HCT116 (cell line): ENCODE measurements around the gene SEMA5A. TPM values are rescaled to one million over a fixed set of nuclear protein-coding genes. Genes with fewer than 3 reads are reported as not detected.

Experiments used
- ATAC-seq: fragments of 200-7000 bp; cut with Tn5 transposase; 2 replicates; pipeline ENCODE4 v1.9.1; 2020; ENCODE audit warnings: mild to moderate bottlenecking, moderate library complexity
- BruUV-seq: library from RNA; stranded (reverse); fragments of 400-500 nt; replicated peaks from 2 replicates; lab custom pipeline; 2021; lab: Mats Ljungman, UMichigan
- CTCF ChIA-PET: fragments of 300-600 bp; sonication (Branson Sonifier 250); formaldehyde crosslinking; loops from one replicate; lab custom pipeline; 2021; ENCODE audit warnings: antibody characterized with exemption; lab: Charles Lee
- POLR2A ChIA-PET: fragments of 300-600, 350-600 bp; sonication (Branson Sonifier 250); formaldehyde crosslinking; loops from one replicate; lab custom pipeline; 2021; ENCODE audit warnings: antibody characterized with exemption; lab: Charles Lee
- RAD21 ChIA-PET, 2 experiments: fragments of 300-600 bp; sonication (Branson Sonifier 250); formaldehyde crosslinking; loops; one replicate each; lab custom pipeline; 2023; ENCODE audit warnings: low total read pairs in 2 of 2; ENCODE audit not compliant: uncharacterized antibody in 2 of 2, unreplicated experiment in 2 of 2, low non-redundant PET in 1 of 2; lab: Charles Lee
- DNase-seq: peaks from one replicate; pipeline ENCODE4 v3.0.0-alpha.2; 2010; ENCODE audit warnings: low read depth, low spot score
- H2AFZ ChIP-seq: fragments of 200-600 bp; shearing (Covaris generic), sonication (generic); 2 replicates; pipeline ENCODE4 v1.6.1; 2017; ENCODE audit warnings: low read depth, mixed run types, mixed read lengths, antibody characterized with exemption, low read length; ENCODE audit not compliant: poor library complexity, severe bottlenecking
- H3K27ac ChIP-seq: 2 replicates; pipeline ENCODE4 v1.5.1; 2012; ENCODE audit warnings: low read depth, low read length
- H3K27me3 ChIP-seq: fragments of 200-600 bp; sonication (generic); 2 replicates; pipeline ENCODE4 v1.6.1; 2016; ENCODE audit warnings: mixed run types, low read length, mixed read lengths; ENCODE audit not compliant: insufficient read depth
- H3K36me3 ChIP-seq, 2 experiments: fragments of 200-500 bp in 1 of 2; fragments of 200-600 bp in 1 of 2; sonication (Bioruptor generic) in 1 of 2; sonication (generic) in 1 of 2; 2 replicates each; pipeline versions ENCODE4 v1.5.1 to v1.6.1; 2014 to 2016; ENCODE audit warnings: low read length in 2 of 2, inconsistent platforms in 1 of 2, mixed read lengths in 1 of 2, mixed run types in 1 of 2; ENCODE audit not compliant: insufficient read depth in 2 of 2, control insufficient read depth in 1 of 2
- H3K4me1 ChIP-seq, 2 experiments: fragments of 200-600 bp in 1 of 2; sonication (generic) in 1 of 2; 2 replicates each; pipeline versions ENCODE4 v1.5.1 to v1.6.1; 2012 to 2017; ENCODE audit warnings: low read length in 2 of 2, inconsistent platforms in 1 of 2, mild to moderate bottlenecking in 1 of 2, mixed read lengths in 1 of 2, mixed run types in 1 of 2, moderate library complexity in 1 of 2; ENCODE audit not compliant: insufficient read depth in 2 of 2, control insufficient read depth in 1 of 2
- H3K4me2 ChIP-seq: fragments of 200-600 bp; sonication (generic); 2 replicates; pipeline ENCODE4 v1.6.1; 2017; ENCODE audit warnings: mixed run types, low read length, mixed read lengths
- H3K4me3 ChIP-seq, 2 experiments: fragments of 200-600 bp in 1 of 2; sonication (generic) in 1 of 2; replicated peaks in 1 of 2; 2 replicates each; pipeline ENCODE4 v1.5.1; 2011 to 2016; ENCODE audit warnings: low read length in 2 of 2, control low read depth in 1 of 2, low read depth in 1 of 2, mild to moderate bottlenecking in 1 of 2, mixed read lengths in 1 of 2, mixed run types in 1 of 2
- H3K79me2 ChIP-seq: fragments of 200-600 bp; sonication (generic); 2 replicates; pipeline ENCODE4 v1.6.1; 2017; ENCODE audit warnings: mild to moderate bottlenecking, mixed run types, low read length, moderate library complexity, mixed read lengths; ENCODE audit not compliant: insufficient read depth
- H3K9ac ChIP-seq: fragments of 200-600 bp; sonication (generic); 2 replicates; pipeline ENCODE4 v1.6.1; 2016; ENCODE audit warnings: low read length, mixed read lengths
- H3K9me2 ChIP-seq: fragments of 200-600 bp; sonication (generic), shearing (Covaris generic); 2 replicates; pipeline ENCODE4 v1.6.1; 2017; ENCODE audit warnings: mixed run types, mild to moderate bottlenecking, moderate library complexity; ENCODE audit not compliant: insufficient read depth
- H3K9me3 ChIP-seq, 2 experiments: fragments of 200-500 bp in 1 of 2; fragments of 200-600 bp in 1 of 2; sonication (Bioruptor generic) in 1 of 2; sonication (generic) in 1 of 2; 2 replicates each; pipeline ENCODE4 v1.6.1; 2014 to 2017; ENCODE audit warnings: low read length in 2 of 2, mixed read lengths in 2 of 2, inconsistent platforms in 1 of 2, low read depth in 1 of 2, mild to moderate bottlenecking in 1 of 2, mixed run types in 1 of 2, moderate library complexity in 1 of 2; ENCODE audit not compliant: control insufficient read depth in 1 of 2, insufficient read depth in 1 of 2
- H4K20me1 ChIP-seq: fragments of 200-600 bp; sonication (generic), shearing (Covaris generic); 2 replicates; pipeline ENCODE4 v1.6.1; 2017; ENCODE audit warnings: mixed run types, mild to moderate bottlenecking, moderate library complexity; ENCODE audit not compliant: insufficient read depth
- ATF3 ChIP-seq: IDR thresholded peaks from 2 replicates; pipeline ENCODE4 v1.6.1; 2012
- CBX3 ChIP-seq: IDR thresholded peaks from 2 replicates; pipeline ENCODE4 v1.6.1; 2012; ENCODE audit warnings: low read depth
- CEBPB ChIP-seq: IDR thresholded peaks from 2 replicates; pipeline ENCODE4 v1.6.1; 2012; ENCODE audit warnings: low read depth
- EGR1 ChIP-seq: IDR thresholded peaks from 2 replicates; pipeline ENCODE4 v1.6.1; 2012; ENCODE audit warnings: low read depth
- ELF1 ChIP-seq: IDR thresholded peaks from 2 replicates; pipeline ENCODE4 v1.6.1; 2012; ENCODE audit warnings: low read depth, borderline replicate concordance
- EZH2 ChIP-seq: fragments of 200-600 bp; sonication (generic); IDR thresholded peaks from 2 replicates; pipeline ENCODE4 v1.6.1; 2017; ENCODE audit warnings: antibody characterized with exemption, mixed run types
- EZH2phosphoT487 ChIP-seq: fragments of 200-600 bp; IDR thresholded peaks from 2 replicates; pipeline ENCODE4 v1.6.1; 2018; ENCODE audit warnings: antibody characterized with exemption, borderline replicate concordance
- JUND ChIP-seq: IDR thresholded peaks from 2 replicates; pipeline ENCODE4 v1.6.1; 2012
- MAX ChIP-seq: IDR thresholded peaks from 2 replicates; pipeline ENCODE4 v1.6.1; 2012
- POLR2AphosphoS5 ChIP-seq: IDR thresholded peaks from 2 replicates; pipeline ENCODE4 v1.6.1; 2011; ENCODE audit warnings: mild to moderate bottlenecking, low read depth, low read length, moderate library complexity
- RAD21 ChIP-seq: IDR thresholded peaks from 2 replicates; pipeline ENCODE4 v1.6.1; 2012; ENCODE audit warnings: low read depth, mild to moderate bottlenecking
- SRF ChIP-seq: IDR thresholded peaks from 2 replicates; pipeline ENCODE4 v1.6.1; 2012; ENCODE audit warnings: low read depth
- TCF7L2 ChIP-seq: IDR thresholded peaks from 2 replicates; pipeline ENCODE4 v1.7.0; 2011; ENCODE audit warnings: borderline replicate concordance, inconsistent platforms; ENCODE audit not compliant: insufficient read depth, insufficient read length; ENCODE audit errors: extremely low read depth
- YY1 ChIP-seq: IDR thresholded peaks from 2 replicates; pipeline ENCODE4 v1.6.1; 2011; ENCODE audit warnings: low read length, low read depth, moderate library complexity, mild to moderate bottlenecking; ENCODE audit not compliant: insufficient replicate concordance; ENCODE audit errors: extremely low read depth
- ZNF274 ChIP-seq: fragments of 200-500 bp; sonication (Bioruptor generic); IDR thresholded peaks from 2 replicates; pipeline ENCODE4 v1.6.1; 2014; ENCODE audit warnings: mild to moderate bottlenecking, low read depth, low read length, inconsistent platforms
- intact Hi-C: fragments of 100-400 bp; cut with micrococcal nuclease; formaldehyde crosslinking; loops from 2 replicates; pipeline ENCODE4 v1.10.0; 2022
- total RNA-seq: library from RNA; stranded (reverse); gene quantifications from one replicate; pipeline ENCODE4 v1.2.1, GENCODE V29; 2021; ENCODE audit not compliant: unreplicated experiment

Gene SEMA5A
- total RNA-seq, 1 experiment from 2014 or later = 0.02 TPM

- POLR2A ChIA-PET = no interaction called here
- no peak for ATAC-seq
- Histone ChIP-seq H3K9me2 (no peaks in the 10 kb centered on the region), H3K27me3 (no peaks in the 10 kb centered on the region), H3K9ac (no peak overlapping the region), H3K36me3 (no peaks in the 10 kb centered on the region)
- RAD21 ChIA-PET = no interaction called here
- TF ChIP-seq ATF3 (no peak), CEBPB (no peak), YY1 (no peak), JUND (no peak), EZH2phosphoT487 (no peak), TCF7L2 (no peak)
- TF ChIP-seq, all 23 proteins: peak for 0
- no peak overlapping the region for H3K27ac ChIP-seq
- intact Hi-C loops = no loop called here
- H3K4me3 ChIP-seq = no peak overlapping the region
- no peak overlapping the region for H3K4me2 ChIP-seq
- no peak overlapping the region for H2AFZ ChIP-seq
- no TSS peak for BruUV-seq
- no peaks in the 10 kb centered on the region for H3K4me1 ChIP-seq
- no peak for DNase-seq
- H4K20me1 ChIP-seq = no peaks in the 10 kb centered on the region
- H3K79me2 ChIP-seq = no peaks in the 10 kb centered on the region
- H3K9me3 ChIP-seq = peaks cover 5 to 28% of the 10 kb centered on the region in 2 experiments; a peak in 2 of 4 replicates
- CTCF ChIA-PET = no interaction called here
These were observed 281.6 kb downstream of the SEMA5A start for GRCh38 chr5:9264301-9264700.

DNA sequence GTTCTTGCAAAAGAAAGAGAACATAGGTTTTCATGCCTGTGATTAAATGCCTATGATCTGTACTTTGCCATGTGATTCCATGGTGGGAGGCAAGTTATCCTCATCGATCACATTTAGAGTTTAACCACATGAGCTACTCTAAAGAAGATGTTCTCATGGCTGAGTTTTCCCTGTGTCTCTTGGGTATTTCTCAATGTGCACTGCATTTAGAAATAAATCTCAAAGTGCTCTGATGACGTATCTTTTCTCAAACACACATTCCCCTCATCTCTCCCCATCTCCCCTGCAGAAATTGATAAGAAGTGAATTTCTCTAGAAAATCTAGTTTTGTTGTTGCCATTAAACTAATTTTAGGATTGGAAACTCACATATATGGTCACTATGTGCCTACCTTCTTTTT is 282.2 kb downstream of the SEMA5A start:
- H3K36me3 ChIP-seq = no peaks in the 10 kb centered on the region
- no peaks in the 10 kb centered on the region for H4K20me1 ChIP-seq
- no peaks in the 10 kb centered on the region for H3K9me2 ChIP-seq
- TF ChIP-seq POLR2AphosphoS5 (no peak), ZNF274 (no peak), EZH2 (no peak), SRF (no peak), EGR1 (no peak), ELF1 (no peak), CBX3 (no peak), RAD21 (no peak), JUND (no peak), TCF7L2 (no peak), CEBPB (no peak), MAX (no peak)
- no TSS peak for BruUV-seq
- no peak overlapping the region for H2AFZ ChIP-seq
- no peaks in the 10 kb centered on the region for H3K79me2 ChIP-seq
- H3K27me3 ChIP-seq = no peaks in the 10 kb centered on the region
- no peak overlapping the region for H3K4me3 ChIP-seq
- no peak for ATAC-seq
- ChIA-PET CTCF (no interaction called here), POLR2A (no interaction called here), RAD21 (no interaction called here)
- H3K4me2 ChIP-seq = no peak overlapping the region
- H3K4me1 ChIP-seq = no peaks in the 10 kb centered on the region
- intact Hi-C loops = no loop called here
- H3K9me3 ChIP-seq = peaks cover 5 to 28% of the 10 kb centered on the region in 2 experiments; a peak in 2 of 4 replicates
- H3K27ac ChIP-seq = no peak overlapping the region
- DNase-seq = no peak
- no peak overlapping the region for H3K9ac ChIP-seq
